OCI-LY7 (cell line): ENCODE results near the gene NLGN1. TPM values are rescaled to one million over a fixed set of nuclear protein-coding genes. Genes with fewer than 3 reads are reported as not detected.

Experiments
- BruUV-seq: library from RNA; stranded (reverse); fragments of 400-500 nt; replicated peaks from 2 replicates; lab custom pipeline; 2021; lab: Mats Ljungman, UMichigan
- CTCF ChIA-PET: fragments of 300-600 bp; sonication (Branson Sonifier 250); formaldehyde crosslinking; loops from one replicate; lab custom pipeline; 2022; ENCODE audit warnings: antibody characterized with exemption; ENCODE audit not compliant: unreplicated experiment; lab: Charles Lee
- POLR2A ChIA-PET: fragments of 300-600 bp; sonication (Branson Sonifier 250); formaldehyde crosslinking; loops from one replicate; lab custom pipeline; 2022; ENCODE audit warnings: antibody characterized with exemption; lab: Charles Lee
- DNase-seq: peaks from one replicate; pipeline ENCODE4 v3.0.0-alpha.2; 2015; ENCODE audit warnings: low spot score
- H2AFZ ChIP-seq: fragments of 200-600 bp; sonication (generic), shearing (Covaris generic); 2 replicates; pipeline ENCODE4 v1.6.1; 2014; ENCODE audit warnings: mild to moderate bottlenecking, antibody characterized with exemption, low read length, moderate library complexity
- H3K27ac ChIP-seq: fragments of 200-600 bp; sonication (generic); 2 replicates; pipeline ENCODE4 v1.5.1; 2014; ENCODE audit warnings: mixed run types, low read depth, mild to moderate bottlenecking, moderate library complexity, low read length, inconsistent platforms; ENCODE audit not compliant: poor library complexity, severe bottlenecking
- H3K36me3 ChIP-seq: fragments of 200-600 bp; sonication (generic); 2 replicates; pipeline ENCODE4 v1.6.1; 2014; ENCODE audit warnings: mild to moderate bottlenecking, antibody characterized with exemption, low read length, moderate library complexity, mixed read lengths; ENCODE audit not compliant: insufficient read depth
- H3K4me1 ChIP-seq: fragments of 200-600 bp; sonication (generic); 2 replicates; pipeline ENCODE4 v1.5.1; 2014; ENCODE audit warnings: mild to moderate bottlenecking, low read length; ENCODE audit not compliant: insufficient read depth, poor library complexity, severe bottlenecking
- H3K4me2 ChIP-seq: fragments of 200-600 bp; sonication (generic); 2 replicates; pipeline ENCODE4 v1.6.1; 2014; ENCODE audit warnings: mild to moderate bottlenecking, low read length
- H3K4me3 ChIP-seq: fragments of 200-600 bp; sonication (generic); 2 replicates; pipeline ENCODE4 v1.5.1; 2014; ENCODE audit warnings: mild to moderate bottlenecking, low read depth, low read length; ENCODE audit not compliant: poor library complexity, severe bottlenecking
- H3K79me2 ChIP-seq: fragments of 200-600 bp; sonication (generic); 2 replicates; pipeline ENCODE4 v1.6.1; 2016; ENCODE audit warnings: low read depth, mild to moderate bottlenecking, low read length, moderate library complexity, mixed read lengths; ENCODE audit not compliant: insufficient read depth
- H3K9me2 ChIP-seq: fragments of 200-600 bp; sonication (generic); 2 replicates; pipeline ENCODE4 v1.6.1; 2016; ENCODE audit warnings: mild to moderate bottlenecking, low read length, mixed read lengths; ENCODE audit not compliant: insufficient read depth
- H3K9me3 ChIP-seq: fragments of 200-600 bp; sonication (generic); 2 replicates; pipeline ENCODE4 v1.6.1; 2014; ENCODE audit warnings: mild to moderate bottlenecking, mixed run types, low read length, mixed read lengths
- H4K20me1 ChIP-seq: fragments of 200-600 bp; sonication (generic); 2 replicates; pipeline ENCODE4 v1.6.1; 2014; ENCODE audit warnings: mild to moderate bottlenecking, antibody characterized with exemption, low read length, moderate library complexity, mixed read lengths; ENCODE audit not compliant: insufficient read depth
- EZH2phosphoT487 ChIP-seq: fragments of 200-600 bp; sonication (generic); IDR thresholded peaks from 2 replicates; pipeline ENCODE4 v1.6.1; 2018; ENCODE audit warnings: low read depth, borderline replicate concordance, mild to moderate bottlenecking, mixed run types, antibody characterized with exemption, low read length, moderate library complexity, mixed read lengths
- intact Hi-C: fragments of 100-400 bp; cut with micrococcal nuclease; formaldehyde crosslinking; loops from one replicate; pipeline ENCODE4 v1.10.0; 2022; ENCODE audit not compliant: unreplicated experiment
- total RNA-seq, 2 experiments: library from RNA; depleted of rRNA in 1 of 2; stranded (reverse); fragments of >200 nt in 1 of 2; shearing (Covaris generic) in 1 of 2; gene quantifications; 2 replicates each; pipeline ENCODE4 v1.2.3, GENCODE V29; 2014 to 2022
- TF ChIP-seq, protein P1 (sequence below): fragments of 200-600 bp; sonication (generic); conservative IDR thresholded peaks from 2 replicates; pipeline ENCODE4 v1.5.1; 2014; ENCODE audit warnings: mild to moderate bottlenecking, antibody characterized with exemption, low read length, moderate library complexity, mixed read lengths

NLGN1 gene
- total RNA-seq, 2 experiments from 2014 or later: not detected

DNA sequence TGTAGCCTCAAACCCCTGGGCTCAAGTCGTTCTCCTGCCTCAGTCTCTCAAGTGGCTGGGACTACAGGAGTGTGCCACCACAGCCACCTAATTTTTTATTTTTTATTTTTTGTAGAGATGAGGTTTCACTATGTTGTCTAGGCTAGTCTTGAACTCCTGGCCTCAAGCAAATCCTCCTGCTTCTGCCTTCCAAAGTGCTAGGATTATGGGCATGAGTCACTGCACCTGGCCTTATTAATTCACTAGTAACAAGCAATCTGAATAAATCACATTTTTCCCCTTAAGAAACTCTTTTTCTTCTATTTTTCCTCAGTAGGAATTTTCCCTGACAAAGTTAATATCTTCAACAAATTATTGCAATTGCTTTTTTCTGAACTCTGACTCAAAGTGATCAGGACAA lies 336.9 kb downstream of the NLGN1 start:
- intact Hi-C loops: no loop called here

DNA sequence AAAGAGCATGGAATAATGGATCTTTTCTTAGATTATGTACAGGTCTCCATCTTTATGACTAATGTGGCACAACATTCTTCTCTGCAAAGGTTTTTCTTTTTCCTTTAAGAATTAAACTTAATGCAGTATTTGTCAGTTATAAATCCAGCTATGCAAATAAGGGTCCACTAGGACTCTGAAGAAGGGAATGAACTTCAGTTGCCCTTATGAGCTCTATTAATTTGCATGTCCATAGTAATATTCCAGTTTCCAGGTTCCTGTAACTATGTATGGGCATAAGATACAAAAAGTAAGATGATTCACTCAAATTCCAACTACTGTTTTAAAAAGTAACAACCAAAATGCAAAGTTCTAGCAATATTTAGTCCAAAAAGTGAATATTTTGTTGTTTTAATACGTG lies 337.4 kb downstream of the NLGN1 start:
- intact Hi-C loops: no loop called here
- no peak for TF ChIP-seq EZH2phosphoT487
- TF ChIP-seq, protein P1, sequence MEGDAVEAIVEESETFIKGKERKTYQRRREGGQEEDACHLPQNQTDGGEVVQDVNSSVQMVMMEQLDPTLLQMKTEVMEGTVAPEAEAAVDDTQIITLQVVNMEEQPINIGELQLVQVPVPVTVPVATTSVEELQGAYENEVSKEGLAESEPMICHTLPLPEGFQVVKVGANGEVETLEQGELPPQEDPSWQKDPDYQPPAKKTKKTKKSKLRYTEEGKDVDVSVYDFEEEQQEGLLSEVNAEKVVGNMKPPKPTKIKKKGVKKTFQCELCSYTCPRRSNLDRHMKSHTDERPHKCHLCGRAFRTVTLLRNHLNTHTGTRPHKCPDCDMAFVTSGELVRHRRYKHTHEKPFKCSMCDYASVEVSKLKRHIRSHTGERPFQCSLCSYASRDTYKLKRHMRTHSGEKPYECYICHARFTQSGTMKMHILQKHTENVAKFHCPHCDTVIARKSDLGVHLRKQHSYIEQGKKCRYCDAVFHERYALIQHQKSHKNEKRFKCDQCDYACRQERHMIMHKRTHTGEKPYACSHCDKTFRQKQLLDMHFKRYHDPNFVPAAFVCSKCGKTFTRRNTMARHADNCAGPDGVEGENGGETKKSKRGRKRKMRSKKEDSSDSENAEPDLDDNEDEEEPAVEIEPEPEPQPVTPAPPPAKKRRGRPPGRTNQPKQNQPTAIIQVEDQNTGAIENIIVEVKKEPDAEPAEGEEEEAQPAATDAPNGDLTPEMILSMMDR: no peak
- no TSS peak for BruUV-seq
- ChIA-PET CTCF (no interaction called here), POLR2A (no interaction called here)
- DNase-seq: no peak
- H3K9me2 ChIP-seq: no peaks in the 10 kb centered on the region
- no peaks in the 10 kb centered on the region for H4K20me1 ChIP-seq
- H3K4me1 ChIP-seq: no peaks in the 10 kb centered on the region
- H3K27ac ChIP-seq: no peak overlapping the region
- H2AFZ ChIP-seq: no peak overlapping the region
- no peaks in the 10 kb centered on the region for H3K79me2 ChIP-seq
- no peaks in the 10 kb centered on the region for H3K36me3 ChIP-seq
- H3K4me2 ChIP-seq: no peak overlapping the region
- H3K4me3 ChIP-seq: no peak overlapping the region
- H3K9me3 ChIP-seq: no peaks in the 10 kb centered on the region

More for the DNA sequence above, 336.9 kb downstream of the NLGN1 start:
- DNase-seq: no peak
- H2AFZ ChIP-seq: no peak overlapping the region
- no peaks in the 10 kb centered on the region for H3K36me3 ChIP-seq
- H3K4me1 ChIP-seq: no peaks in the 10 kb centered on the region
- no peaks in the 10 kb centered on the region for H3K9me2 ChIP-seq
- no TSS peak for BruUV-seq
- TF ChIP-seq, protein P1: no peak
- TF ChIP-seq EZH2phosphoT487: no peak
- CTCF ChIA-PET: no interaction called here
- POLR2A ChIA-PET: no interaction called here
- H3K79me2 ChIP-seq: no peaks in the 10 kb centered on the region
- no peak overlapping the region for H3K27ac ChIP-seq
- H4K20me1 ChIP-seq: no peaks in the 10 kb centered on the region
- no peak overlapping the region for H3K4me2 ChIP-seq
- no peak overlapping the region for H3K4me3 ChIP-seq
- H3K9me3 ChIP-seq: no peaks in the 10 kb centered on the region

GRCh38 chr3:173735841-173736240 lies 338.3 kb downstream of the NLGN1 start:
- no peak for TF ChIP-seq EZH2phosphoT487
- TF ChIP-seq, protein P1: no peak
- H3K4me3 ChIP-seq: no peak overlapping the region
- no peaks in the 10 kb centered on the region for H3K79me2 ChIP-seq
- H2AFZ ChIP-seq: no peak overlapping the region
- no peak overlapping the region for H3K27ac ChIP-seq
- POLR2A ChIA-PET: interaction anchor here (0.6 kb wide), 1 partner anchor 559 kb away, joined by 3 read pairs; no protein-coding TSS in a partner anchor
- intact Hi-C loops: no loop called here
- CTCF ChIA-PET: no interaction called here
- H3K9me2 ChIP-seq: no peaks in the 10 kb centered on the region
- DNase-seq: no peak
- no peaks in the 10 kb centered on the region for H3K9me3 ChIP-seq
- no peaks in the 10 kb centered on the region for H3K4me1 ChIP-seq
- no peaks in the 10 kb centered on the region for H4K20me1 ChIP-seq
- BruUV-seq: no TSS peak
- H3K36me3 ChIP-seq: no peaks in the 10 kb centered on the region
- H3K4me2 ChIP-seq: no peak overlapping the region
